GOT3 (cell line): Measurements from ENCODE around the gene TRAM2.

Experiments
- DNase-seq: peaks from one replicate; lab custom pipeline; 2025; ENCODE audit warnings: mixed read lengths; lab: John Stamatoyannopoulos, UW

Gene TRAM2

DNA sequence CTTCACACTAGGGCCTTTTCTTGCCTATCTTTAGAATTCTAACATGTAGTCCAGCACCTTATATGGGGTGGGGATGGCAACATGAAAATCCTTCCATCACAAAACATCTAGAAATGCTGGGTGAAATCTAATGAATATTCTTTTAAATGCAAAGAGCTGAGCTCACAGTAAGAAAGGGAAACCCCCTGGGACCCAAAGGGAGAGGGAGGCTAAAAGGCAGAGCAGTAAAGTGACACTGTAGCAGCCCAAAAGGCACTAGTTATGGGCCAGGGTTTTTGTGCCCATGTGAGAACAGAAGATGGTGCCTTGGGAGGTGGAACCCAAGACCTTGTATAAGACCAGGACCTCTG lies 66.7 kb downstream of the TRAM2 start:
- DNase-seq: no peak

DNA sequence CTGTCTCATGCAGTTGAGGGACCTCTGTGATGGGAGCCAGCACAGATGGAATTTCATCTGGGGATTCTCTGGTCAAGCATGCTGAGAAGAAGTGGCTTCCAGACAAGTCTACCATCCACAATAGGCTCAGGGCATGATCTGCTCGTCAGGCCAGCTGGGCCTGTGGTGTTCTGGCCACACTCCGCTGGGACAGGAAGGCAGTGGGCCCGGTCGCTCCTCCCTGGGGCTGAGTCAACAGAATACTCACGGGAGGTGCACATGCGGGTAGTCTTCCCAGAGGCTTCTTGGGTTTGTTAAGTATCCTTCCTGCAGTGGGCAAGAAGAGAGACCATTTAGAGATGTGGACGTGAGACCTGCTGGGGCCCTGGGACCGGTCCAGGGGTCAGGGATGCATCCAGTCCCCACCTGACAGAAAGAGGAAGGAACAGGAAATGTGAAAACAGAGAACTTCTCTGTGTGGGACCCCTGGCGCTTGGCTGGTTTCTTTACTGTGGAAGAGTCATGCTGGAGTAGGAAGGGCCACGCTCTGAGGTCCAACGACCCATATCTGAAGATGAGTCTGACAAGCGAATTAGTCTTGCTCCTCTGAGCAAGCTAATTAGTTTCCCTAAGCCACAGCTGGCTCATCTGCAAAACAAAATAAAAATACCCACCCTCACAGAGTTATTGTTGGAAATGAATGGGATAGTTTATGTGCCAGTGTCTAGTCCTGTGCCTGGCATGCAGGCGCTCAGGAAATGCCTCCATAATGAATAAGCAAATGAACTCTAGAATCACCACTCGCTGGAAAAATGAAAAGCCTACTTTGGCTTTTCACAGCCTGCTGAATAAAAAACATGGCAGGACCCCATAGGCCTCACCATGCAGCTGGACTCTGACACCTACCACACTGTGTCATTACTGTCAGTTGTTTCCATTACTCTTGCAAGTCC lies 67.3 kb downstream of the TRAM2 start:
- DNase-seq: no peak

DNA sequence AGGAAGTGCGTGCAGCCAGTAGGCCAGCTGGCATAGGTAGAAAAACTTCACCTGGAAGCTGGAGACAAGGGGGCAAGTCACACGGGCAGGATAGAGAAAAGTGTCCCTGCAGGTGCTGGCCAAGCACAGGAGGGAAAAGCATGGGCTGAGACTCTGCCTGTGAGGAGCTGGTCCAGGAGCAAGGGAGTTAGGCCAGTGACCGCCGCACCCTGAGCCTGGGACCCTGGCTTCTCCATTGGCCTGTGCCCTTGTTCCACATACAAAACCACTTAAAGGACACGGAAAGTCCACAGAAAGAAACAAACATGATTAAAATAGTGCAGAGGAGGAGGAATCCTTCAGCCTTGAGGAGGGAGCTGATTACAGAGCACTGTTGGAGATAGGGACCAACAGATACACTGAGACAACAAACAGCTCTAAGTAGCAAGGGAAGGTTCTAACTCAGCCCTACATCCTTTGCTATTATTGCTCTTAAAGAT lies 68.6 kb downstream of the TRAM2 start:
- no peak for DNase-seq

DNA sequence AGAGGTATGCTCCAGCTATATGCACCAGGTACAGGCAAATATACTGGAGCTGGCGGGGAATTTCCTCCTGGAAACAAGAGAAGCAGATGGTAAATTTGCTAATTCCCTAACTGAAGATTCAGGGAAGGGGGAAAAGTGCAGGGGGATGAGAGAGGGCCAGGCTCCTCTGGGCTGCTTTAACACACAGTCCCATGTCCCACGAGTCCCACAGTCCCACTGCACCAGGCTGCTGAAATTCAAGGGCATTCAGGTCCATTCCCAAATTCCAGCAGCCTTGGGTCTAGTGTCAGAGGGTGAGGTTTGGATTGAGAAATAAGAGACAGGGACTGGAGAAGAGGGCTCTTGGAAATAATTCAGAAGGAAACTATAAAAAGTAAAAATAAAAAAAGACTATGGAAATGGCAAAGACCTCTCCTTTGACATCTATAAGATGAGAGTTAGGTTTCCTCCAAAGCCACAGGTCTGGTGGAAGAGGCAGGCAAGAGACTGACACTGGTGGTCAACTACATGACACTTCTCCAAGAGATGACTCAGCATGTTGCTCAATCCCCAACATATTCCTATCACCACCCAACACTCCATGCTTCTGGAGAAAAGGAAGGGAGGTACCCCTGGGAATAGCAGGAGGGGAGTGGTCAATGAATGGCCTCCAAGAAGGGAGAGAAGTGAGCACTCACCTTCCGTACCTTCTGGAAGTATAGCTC lies 69.2 kb downstream of the TRAM2 start:
- no peak for DNase-seq

DNA sequence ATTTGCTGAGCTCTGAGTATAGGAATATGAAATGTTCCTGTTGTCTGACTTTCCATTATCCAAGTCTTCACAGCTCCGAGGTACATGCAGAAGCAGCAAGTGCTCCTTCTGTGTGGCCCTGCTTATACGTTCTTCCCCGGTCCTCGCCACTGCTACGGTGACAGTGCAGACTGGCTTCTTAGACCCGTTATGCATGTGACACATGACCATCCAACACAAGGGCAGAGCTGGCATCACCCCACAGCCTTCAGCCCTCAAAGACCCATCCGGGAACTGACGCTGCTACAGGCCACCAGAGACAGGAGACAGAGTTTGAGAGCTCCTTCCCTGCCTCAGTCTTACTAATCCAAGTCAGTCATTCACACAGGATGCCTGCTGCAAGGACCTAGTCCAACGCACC lies 70.4 kb downstream of the TRAM2 start:
- no peak for DNase-seq

DNA sequence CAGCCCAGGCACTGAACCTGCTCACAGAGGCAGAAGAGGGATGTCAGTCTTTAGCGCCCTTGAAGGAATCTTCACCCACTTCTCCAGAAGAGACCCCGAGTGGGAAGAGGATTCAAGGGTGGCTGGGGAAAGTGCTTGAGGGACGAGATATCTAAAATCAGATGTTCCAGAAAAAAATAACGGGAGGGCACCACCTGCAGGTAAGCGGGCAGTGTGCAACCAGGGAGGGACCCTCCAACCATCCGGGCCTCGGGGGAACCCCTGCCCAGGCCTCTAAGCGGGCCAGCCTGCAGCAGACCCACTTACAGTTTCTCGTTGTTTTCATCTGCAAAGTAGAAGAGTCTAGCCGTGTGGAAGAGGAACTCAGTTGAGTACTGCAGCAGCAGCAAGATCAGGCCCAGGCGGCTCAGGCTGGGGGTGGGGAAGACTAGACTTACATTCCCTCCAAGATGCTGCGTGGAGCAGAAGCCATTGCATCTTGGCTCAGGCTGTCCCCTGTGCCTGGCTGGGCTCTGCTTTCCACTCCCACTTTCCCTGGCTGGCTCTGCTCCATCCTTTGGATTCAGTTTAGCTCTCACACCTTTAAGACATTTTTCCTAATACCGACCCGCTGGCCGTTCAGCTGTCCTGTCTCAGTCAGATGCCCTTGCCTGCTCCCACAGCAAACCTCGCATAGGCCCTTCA lies 71.0 kb downstream of the TRAM2 start:
- no peak for DNase-seq

DNA sequence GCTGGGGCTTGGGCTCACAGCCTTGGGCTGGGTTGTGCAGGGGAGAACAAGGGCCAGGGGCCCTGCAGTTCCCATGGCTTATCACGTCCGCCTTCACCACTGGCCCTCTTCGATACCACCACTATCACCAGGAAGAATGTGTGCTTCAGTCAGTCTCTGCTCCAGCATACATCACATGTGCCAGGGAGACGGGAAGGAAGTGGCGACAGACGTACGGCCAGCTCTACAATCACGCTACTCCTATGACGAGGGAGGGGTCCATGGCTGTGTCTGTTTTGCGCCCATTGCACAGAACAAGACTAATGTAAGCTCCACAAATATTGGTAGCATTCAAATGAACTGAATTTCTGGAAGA lies 72.1 kb downstream of the TRAM2 start:
- DNase-seq: no peak

DNA sequence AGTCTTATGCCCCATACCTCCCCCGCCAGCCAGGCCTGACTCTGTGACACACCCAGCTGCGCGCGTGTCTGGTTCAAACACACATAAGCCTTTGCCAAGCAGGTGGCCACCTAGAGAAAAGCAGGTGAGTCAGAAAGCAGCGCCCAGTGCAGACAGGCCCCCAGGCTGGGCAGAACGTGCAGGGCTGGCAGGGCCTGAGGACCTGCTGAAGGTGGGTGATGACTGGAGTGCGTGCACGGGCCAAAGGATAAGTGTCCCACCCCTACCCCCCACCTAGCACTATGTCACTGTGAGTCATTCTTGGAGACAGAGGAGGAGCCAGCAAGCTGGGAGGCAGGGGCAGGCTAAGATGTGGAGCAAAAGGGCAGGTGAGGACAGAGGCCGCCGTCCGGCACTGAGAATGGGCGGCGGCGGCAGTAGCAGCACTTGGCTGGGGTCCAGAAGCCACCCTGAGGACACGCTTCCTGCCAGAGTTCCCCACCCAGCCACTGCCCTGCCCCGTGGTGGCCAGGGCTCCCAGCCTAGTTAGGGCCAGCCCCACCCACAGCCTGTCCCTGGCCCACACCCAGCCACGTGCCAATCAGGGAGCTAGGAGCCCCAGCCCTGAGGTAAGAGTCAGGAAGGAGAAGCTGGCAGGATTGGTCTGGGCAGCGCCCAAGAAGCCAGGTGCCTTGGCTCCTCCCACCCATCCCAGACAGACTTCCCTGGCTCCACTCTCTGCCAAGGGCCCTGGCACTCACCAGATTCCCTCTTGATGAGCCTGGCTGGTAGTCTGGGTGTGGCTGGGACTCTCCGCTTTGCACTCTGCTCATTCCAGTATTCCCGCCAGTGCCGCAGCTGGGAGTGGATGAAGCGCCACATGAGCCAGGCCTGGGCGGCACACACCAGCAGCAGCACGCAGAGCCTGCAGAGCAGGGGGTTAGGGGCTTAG lies 72.7 kb downstream of the TRAM2 start:
- no peak for DNase-seq

DNA sequence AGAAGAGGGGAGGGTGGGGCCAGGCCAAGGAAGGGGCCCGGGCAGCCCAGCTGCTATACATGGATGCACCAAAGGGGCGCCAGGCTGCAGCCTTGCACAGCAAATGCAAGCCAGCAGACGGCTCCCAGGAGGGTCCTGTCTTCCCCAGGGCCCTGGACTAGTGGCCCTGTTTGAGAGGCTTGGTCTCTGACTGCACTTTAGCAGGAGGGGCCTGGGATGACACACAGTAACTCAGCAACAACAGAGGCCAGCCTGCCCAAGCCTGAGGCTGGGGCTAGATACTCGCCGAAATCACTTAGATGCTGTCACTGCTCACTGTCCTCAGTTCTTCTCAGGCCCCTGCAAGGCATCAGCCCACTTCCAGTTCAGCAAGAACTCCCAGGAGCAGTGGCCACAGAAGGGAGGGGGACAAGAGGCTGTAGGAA lies 73.5 kb downstream of the TRAM2 start:
- DNase-seq: no peak

DNA sequence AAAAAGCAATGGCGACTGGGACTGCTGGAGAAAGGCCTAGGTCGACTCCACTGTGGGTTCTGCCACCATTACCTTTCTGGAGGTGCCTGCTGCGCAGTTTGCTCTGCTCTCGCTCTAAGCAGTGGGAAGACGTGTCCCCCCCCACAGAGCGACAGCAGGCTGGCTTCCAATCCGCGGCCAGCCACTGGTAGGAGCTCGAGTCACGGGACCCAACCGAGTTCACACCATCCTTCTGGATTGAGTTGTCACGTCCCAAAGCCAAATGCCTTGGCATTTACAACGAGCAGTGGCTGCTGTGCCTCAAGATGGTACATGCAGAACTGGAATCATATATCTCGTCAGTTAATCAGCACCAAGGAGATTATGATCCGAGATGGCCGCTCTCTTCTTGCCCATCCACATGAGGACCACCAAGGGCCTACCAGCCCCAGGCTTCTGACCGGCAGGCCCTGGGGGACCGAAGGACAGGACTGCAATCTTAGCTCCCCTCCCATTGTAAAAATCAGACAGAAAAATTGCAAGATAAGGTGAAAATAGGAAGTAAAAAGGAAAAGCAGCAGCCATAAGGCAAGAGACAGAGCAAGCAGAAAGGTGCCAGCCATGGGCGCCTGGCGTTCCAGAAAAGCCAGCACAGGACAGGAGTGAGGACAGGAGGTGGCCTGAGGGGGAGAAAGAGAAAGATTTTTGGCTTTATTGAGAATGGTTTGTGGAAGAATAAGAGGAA lies 74.4 kb downstream of the TRAM2 start:
- no peak for DNase-seq

DNA sequence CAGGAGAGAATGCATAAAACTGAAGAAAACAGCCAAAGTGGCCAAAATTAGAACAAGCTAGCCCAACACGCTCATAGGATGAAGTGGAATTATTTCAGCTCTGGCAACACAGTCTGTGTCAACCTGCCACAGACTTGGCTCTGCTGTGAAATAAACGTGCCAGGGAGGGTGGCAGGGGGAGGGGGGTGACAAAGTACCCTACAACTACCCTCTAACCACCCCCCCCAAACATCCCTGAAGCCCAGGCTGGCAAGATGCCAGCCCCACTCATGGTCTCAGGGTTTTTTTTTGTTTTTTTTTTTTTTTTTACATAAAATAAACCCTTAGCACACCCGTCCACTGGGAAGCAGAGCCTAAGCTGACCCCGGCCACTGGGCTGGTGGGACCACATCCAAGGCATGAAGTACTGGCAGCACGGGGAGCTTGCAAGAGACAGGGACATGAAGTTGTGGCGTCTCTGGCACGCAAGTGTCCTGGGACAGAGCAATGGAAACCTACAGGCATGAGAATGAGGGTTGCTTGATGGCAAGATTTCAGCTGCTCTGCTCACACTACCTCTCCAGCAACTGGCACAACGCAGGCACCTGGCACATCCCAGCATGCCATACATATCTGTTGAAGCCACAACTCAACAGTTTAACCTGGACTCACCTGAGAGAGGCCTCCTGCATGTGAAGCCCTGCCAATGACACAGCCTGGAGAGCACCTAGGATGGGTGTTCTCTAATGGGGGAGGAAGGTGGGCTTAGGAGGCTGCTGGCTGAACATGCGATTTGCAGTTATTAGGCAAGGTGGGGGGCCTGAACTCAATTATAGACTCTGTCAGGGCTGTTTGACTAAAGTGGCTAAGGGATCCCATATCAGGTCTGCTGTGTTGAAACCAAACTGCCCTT lies 76.4 kb downstream of the TRAM2 start:
- no peak for DNase-seq

DNA sequence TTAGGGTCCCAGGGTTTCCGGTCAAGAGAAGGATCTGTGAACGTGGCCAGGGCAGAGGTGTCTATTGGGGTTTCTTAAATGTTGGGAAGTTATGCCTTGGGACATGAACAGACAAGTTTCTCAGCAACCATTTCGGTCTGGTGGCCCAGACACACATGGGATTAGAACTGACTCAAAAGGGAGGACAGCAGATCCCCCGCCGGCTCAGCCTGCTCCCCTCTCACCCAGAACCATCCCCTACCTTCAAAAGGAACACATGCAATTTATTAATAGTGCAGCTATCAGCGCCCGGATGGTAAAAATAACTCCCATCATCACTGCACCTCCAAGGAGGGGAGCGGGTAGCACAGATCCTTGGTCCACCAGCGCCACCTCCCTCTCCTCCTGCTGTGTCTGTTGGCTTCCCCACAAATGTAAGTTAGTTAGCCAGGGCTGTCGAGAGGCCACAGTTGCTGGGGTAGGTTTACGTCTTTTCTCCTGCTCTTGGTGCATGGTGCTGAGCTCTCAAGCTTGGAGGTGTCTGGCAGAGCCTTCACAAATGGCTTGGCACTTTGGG lies 77.1 kb downstream of the TRAM2 start:
- DNase-seq: no peak

DNA sequence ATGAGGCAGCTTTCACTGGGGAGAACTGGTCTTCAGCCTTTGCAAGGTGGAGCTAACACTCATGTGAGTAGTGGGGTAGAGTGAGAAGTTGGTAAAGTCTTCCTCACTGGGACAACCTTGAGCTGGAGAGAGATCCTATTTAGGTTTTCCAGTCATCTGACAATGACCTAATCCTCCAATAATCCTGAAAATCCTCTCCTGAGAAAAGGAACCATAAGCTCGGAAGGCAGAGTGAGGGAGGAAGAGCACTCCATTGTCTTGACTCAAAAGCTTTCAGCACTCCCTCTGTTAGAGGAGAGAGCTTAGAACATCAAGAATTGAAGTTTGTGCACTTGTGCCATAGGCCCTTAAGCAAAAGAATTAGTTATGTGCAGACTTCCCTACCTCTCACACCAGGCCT lies 77.8 kb downstream of the TRAM2 start:
- no peak for DNase-seq

DNA sequence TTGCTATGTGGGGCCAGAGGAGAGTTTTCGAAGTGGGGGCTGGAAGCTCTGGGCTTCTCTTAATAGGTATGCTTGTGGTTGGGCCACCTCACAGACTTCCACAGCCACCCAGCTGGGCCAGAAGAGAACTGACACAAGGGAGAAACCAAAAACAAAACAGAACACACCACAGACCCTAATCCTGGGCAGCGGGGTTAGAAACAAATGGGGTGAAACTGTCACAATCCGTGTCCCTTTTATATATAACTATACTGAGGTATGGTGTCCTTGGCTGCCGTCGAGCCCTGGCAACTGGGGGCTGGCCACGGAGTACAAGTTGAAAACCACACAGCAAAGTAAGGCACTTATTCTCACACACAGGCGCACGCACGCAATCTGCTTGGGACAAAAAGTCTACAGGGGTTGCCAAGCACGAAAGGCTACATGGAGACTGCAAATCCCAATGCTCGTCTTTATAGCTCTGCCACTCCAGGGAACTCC lies 78.3 kb downstream of the TRAM2 start:
- DNase-seq: no peak

DNA sequence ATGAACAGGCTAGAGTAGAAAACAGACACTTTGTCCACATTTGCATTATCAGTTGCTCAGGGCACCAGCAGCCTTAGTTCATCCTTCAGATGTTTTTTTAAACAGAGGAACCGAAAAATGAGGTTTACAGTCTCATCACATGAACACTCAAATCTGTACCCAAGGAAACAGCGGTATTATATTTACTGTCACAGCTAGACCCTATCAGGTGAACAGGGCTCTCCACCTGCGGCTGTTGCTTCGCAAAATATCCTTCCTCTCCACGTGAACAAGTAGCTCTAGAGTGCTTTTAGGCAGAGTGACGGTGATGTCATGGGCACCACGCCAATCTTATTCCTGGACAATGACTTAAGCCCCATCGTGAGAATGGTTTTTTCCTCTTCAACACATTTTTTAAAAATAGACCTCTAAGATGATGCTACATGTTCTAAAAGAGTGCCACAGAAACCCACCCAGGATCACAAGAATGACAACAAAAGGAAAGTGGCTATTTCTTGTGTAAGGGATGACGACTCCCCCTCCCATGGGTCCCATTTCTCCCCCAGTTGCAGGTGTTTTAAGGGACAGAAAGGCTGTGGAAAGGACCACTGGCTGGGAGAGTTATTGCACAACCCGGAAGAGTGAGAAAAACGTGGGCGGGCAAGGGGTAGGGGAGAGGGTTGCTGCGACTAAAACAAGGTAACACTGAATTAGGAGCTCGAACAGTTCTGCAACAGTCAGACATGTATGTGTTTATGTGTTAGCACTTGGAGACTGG lies 79.0 kb downstream of the TRAM2 start:
- DNase-seq: no peak

DNA sequence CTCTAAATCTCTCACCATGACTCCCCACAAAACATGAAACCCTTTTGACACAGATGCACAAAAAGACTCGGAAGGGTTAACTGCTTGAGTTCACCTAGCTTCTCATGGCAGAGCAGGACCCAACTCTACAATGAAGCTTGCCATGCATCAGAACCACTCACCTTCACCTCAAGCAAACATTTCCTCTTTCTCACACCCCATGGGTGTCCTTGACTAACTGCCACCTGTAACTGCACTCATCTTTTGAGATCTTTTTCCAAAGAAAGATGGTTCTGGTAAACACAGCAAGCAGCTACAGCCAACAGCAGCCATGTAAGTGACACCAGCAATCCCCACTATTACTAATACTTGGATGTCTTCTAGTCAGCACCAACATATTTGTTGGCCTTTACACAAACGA lies 80.2 kb downstream of the TRAM2 start:
- no peak for DNase-seq

DNA sequence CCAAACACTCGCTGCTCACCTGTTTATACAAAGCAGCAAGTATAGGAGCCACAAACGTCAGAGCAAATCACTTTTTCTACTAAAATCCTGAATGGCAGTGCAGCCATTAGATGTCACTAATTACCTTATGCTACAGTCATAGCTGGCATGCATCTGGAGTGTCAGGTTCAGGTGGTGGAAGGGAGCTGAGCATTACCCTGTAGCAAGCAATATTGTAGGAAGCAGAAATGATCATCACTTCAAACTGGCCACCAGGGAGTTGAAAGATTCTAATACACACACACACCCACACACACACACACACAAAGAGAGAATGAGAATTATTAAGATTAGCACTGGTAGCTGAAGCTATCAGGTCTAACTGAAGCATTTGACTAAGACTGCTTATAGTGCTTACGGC lies 80.9 kb downstream of the TRAM2 start:
- DNase-seq: no peak

DNA sequence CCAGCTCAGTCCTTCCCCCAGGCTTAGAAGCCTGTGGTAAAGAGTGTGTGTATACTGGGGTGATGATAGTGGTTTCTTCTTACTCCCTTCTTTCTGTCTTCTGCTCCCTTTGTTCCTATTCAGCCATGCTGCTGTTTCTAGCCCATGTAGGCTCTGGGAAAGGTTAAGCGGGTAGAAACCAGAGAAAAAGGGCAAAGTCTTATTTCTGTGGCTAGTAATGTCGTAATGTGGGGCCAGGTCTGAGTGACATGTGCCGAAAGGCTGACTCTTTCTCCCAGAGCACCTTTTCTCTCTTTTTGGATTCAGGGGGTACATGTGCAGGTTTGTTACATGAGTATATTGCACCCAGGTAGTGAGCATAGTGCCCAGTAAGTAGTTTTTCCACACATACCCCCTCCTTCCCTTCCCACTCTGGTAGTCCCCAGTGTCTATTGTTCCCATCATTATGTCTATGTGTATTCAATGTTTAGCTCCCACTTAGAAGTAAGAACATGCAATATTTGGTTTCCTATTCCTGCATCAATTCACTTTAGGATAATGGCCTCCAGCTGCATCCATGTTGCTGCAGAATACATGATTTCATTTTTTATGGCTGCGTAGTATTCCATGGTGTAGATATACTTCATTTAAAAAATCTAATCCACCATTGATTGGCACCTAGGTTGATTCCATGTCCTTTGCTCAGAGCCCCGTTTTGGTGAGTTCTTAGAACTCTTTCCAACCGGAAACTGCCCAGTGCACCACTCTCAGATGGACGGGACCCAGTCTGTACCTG lies 82.4 kb downstream of the TRAM2 start:
- no peak for DNase-seq
